T-helper 1 cell treated with Interleukin-12 subunit alpha and Interleukin-12 subunit beta and Interleukin-4 antibody, amounts not matched to agents 30 μg/mL and 1 μg/mL, for 36 hours (primary cell): ENCODE data around the gene CCDC33.

Source experiments
- H3K27ac Mint-ChIP-seq: one replicate; pipeline ENCODE4 v1.8.0; 2021; ENCODE audit warnings: mild to moderate bottlenecking, mixed read lengths
- H3K27me3 Mint-ChIP-seq: one replicate; pipeline ENCODE4 v1.8.0; 2021; ENCODE audit warnings: low read depth, mixed read lengths
- H3K36me3 Mint-ChIP-seq: one replicate; pipeline ENCODE4 v1.8.0; 2021; ENCODE audit warnings: low read depth, mixed read lengths
- H3K4me1 Mint-ChIP-seq: one replicate; pipeline ENCODE4 v1.8.0; 2021; ENCODE audit warnings: low read depth, mixed read lengths
- H3K4me3 Mint-ChIP-seq: one replicate; pipeline ENCODE4 v1.8.0; 2021; ENCODE audit warnings: mild to moderate bottlenecking, moderate library complexity, mixed read lengths
- H3K9me3 Mint-ChIP-seq: one replicate; pipeline ENCODE4 v1.8.0; 2021; ENCODE audit warnings: mixed read lengths

CCDC33 gene

DNA sequence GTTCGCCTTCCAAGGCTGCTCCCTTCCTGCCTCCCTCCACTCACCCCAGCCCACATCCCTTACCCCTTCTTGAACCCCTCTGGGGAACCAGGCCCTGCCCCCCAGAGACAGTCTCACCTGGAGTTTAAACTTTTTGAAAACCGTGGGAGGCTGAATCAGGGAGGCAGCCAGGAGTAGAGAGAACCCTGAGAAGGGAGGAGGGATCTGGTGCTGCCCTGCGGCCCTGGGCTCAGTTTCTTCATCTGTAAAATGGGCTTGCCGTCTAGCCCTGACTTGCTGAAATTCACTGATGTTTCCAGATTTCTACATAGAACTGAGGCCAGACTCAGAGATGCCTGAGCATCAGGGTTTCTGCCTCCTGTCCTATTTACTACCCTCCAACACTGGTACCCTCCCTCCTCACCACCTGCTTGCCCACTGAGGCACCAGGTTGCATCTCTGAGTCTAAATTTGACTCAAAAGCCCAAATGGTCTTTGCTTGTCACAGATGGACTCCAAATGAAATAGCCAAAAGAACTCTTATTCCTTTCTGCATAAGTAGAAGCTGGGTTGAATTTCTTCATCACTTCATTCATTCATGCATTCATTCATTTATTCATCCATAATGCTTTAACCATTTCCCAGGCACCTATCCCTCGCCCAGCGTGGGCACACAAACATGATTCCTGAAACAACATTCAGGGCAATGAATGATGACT, 21.7 kb upstream of the CCDC33 start:
- no peaks in the 10 kb centered on the region for H3K9me3 Mint-ChIP-seq
- H3K4me1 Mint-ChIP-seq: peaks cover 2% of the 10 kb centered on the region
- H3K4me3 Mint-ChIP-seq: no peak overlapping the region
- peaks cover under 1% of the 10 kb centered on the region for H3K27me3 Mint-ChIP-seq
- no peaks in the 10 kb centered on the region for H3K36me3 Mint-ChIP-seq
- H3K27ac Mint-ChIP-seq: no peak overlapping the region

DNA sequence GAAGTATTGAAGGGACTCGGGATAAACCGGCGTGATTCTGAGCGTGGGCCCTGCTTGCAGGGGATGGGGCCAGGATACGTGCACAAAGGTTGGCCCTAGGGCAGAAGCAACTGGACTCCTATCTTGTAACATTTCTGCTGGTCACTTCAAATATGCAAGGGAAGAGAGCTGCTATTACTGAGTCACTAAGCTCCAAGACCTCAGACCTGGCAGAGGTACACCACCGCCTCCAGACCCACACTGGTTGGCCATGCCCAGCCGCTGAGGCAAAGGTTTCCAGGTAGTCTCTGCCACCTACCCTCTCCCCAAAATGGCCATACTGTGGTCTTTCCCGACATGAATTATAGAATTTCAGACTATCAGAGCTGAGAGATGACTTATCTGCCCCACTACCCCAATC, 20.2 kb upstream of the CCDC33 start:
- no peaks in the 10 kb centered on the region for H3K9me3 Mint-ChIP-seq
- peaks cover 2% of the 10 kb centered on the region for H3K4me1 Mint-ChIP-seq
- H3K27ac Mint-ChIP-seq: no peak overlapping the region
- peaks cover 11% of the 10 kb centered on the region for H3K27me3 Mint-ChIP-seq
- no peaks in the 10 kb centered on the region for H3K36me3 Mint-ChIP-seq
- H3K4me3 Mint-ChIP-seq: no peak overlapping the region

- peaks cover 2% of the 10 kb centered on the region for H3K4me1 Mint-ChIP-seq
- H3K4me3 Mint-ChIP-seq: no peak overlapping the region
- H3K36me3 Mint-ChIP-seq: no peaks in the 10 kb centered on the region
- no peak overlapping the region for H3K27ac Mint-ChIP-seq
- H3K9me3 Mint-ChIP-seq: no peaks in the 10 kb centered on the region
- peaks cover 15% of the 10 kb centered on the region for H3K27me3 Mint-ChIP-seq
Observed at GRCh38 chr15:74216949-74217348, 19.2 kb upstream of the CCDC33 start.

DNA sequence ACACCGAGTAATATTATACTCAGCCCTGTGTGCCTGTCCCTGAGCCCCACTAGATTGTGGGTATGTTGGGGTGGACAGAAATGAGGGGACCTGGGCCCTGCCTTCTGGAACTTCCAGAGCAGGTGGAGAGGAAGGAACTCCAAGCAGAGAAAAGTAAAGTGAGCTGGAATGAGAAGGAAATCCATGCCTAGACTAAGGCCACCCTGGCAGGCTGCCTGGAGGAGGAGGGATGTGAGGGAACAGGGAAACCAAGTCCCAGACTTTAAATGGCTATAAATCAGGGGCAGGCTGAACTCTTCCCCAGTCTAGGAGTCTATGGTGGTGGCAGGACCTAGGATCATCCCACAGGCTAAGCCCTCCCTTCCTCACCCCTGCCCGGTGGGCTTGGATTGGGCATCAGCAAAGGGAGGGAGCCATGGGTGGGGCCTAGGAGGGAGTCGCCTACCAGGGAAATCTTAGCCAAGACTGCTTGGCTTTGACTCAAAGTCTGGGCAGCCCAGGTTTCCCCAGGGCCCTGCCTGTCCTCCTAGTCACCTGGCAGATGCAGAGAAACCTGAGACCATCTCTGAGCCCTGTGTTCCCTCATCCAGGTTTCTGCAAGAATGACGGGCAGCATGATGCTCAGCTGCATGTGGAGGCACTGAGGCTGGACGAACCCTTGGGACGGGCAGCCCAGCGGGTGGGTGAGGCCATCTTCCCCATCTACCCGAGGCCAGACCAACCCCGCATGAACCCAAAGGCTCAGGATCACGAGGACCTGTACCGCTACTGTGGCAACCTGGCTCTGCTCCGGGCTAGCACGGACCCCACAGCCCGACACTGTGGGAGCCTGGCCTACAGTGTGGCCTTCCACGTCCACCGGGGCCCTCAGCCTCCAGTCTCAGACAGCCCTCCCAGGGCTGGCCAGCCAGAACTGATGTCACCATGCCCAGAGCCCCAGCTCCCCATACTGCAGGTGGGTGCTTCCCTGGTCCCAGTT, 17.9 kb upstream of the CCDC33 start:
- no peaks in the 10 kb centered on the region for H3K9me3 Mint-ChIP-seq
- no peak overlapping the region for H3K27ac Mint-ChIP-seq
- no peaks in the 10 kb centered on the region for H3K36me3 Mint-ChIP-seq
- peaks cover 21% of the 10 kb centered on the region for H3K27me3 Mint-ChIP-seq
- H3K4me1 Mint-ChIP-seq: peaks cover 2% of the 10 kb centered on the region
- no peak overlapping the region for H3K4me3 Mint-ChIP-seq

GRCh38 chr15:74220475-74221248, 15.5 kb upstream of the CCDC33 start:
- Mint-ChIP-seq H3K36me3 (no peaks in the 10 kb centered on the region), H3K27me3 (peaks cover 35% of the 10 kb centered on the region), H3K9me3 (no peaks in the 10 kb centered on the region), H3K4me1 (no peaks in the 10 kb centered on the region), H3K27ac (no peak overlapping the region), H3K4me3 (no peak overlapping the region)

DNA sequence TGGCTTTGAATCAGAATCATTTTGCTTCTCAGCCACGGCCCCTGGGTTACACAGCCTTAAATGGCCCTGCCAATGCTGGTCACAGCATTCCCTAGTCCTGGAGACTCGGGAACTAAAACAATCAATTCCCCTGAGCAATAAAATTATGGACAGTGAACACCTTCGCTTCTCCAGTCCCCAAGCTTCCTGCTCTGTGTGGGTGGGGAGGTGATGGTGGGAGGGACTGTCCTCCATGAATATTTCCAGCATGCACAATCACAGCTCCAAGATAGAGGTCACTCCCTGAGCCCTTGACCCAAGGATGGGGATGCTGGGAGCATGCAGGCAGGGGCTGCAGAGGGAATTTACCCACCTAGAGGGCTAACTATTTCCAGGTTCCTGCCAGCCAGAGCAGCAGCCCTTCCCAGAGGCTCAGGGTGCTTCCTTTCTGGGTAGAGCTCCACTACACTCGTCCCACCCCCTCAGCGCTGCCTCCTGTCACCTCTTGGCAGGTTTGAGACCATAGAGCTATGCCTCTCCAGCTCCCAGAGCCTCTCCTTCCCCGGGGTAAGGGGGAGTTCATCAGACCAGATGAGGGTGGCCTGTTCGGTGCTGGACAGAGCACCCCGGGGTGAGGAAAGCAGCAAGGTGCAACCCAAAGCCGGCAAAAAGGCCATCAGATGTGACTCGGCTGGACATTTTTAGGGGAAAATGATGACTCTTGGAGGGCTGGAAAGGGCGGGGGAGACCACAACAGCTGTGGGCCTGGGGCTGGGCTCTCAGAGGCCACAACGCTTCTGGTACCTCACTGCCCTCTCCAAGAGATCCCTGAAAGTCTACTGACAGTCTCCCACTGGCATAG, 14.5 kb upstream of the CCDC33 start:
- no peaks in the 10 kb centered on the region for H3K4me1 Mint-ChIP-seq
- no peak overlapping the region for H3K27ac Mint-ChIP-seq
- H3K4me3 Mint-ChIP-seq: no peak overlapping the region
- H3K27me3 Mint-ChIP-seq: peaks cover 35% of the 10 kb centered on the region
- no peaks in the 10 kb centered on the region for H3K9me3 Mint-ChIP-seq
- H3K36me3 Mint-ChIP-seq: no peaks in the 10 kb centered on the region

- Mint-ChIP-seq H3K9me3 (no peaks in the 10 kb centered on the region), H3K4me3 (no peak overlapping the region), H3K27ac (no peak overlapping the region), H3K36me3 (no peaks in the 10 kb centered on the region), H3K27me3 (peaks cover 35% of the 10 kb centered on the region), H3K4me1 (no peaks in the 10 kb centered on the region)
Observed at GRCh38 chr15:74222240-74223119, 13.6 kb upstream of the CCDC33 start.

DNA sequence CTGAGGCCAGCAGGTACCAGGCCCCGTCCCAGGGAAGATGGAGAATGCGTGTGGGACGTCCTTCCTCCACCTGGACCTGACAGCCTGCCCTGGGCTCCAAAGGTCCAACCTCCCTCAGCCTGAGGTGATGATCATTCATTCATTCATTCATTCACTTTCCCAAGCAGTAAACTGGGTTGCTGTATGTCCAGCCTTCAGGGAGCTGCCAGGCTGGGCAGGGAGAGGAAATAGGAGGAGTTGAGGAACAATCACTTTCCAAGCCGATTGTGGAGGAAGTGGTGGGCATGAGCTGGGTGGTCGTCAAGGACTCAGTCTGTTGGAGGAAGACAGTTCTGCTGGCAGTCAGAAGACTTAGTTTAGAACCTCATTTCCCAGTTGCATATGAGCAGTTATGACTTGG, 10.2 kb upstream of the CCDC33 start:
- Mint-ChIP-seq H3K27ac (no peak overlapping the region), H3K9me3 (no peaks in the 10 kb centered on the region), H3K4me3 (no peak overlapping the region), H3K4me1 (no peaks in the 10 kb centered on the region), H3K36me3 (no peaks in the 10 kb centered on the region), H3K27me3 (peaks cover 23% of the 10 kb centered on the region)

- H3K4me3 Mint-ChIP-seq: no peak overlapping the region
- no peaks in the 10 kb centered on the region for H3K36me3 Mint-ChIP-seq
- H3K9me3 Mint-ChIP-seq: no peaks in the 10 kb centered on the region
- peaks cover 20% of the 10 kb centered on the region for H3K27me3 Mint-ChIP-seq
- H3K27ac Mint-ChIP-seq: no peak overlapping the region
- H3K4me1 Mint-ChIP-seq: no peaks in the 10 kb centered on the region
Observed at GRCh38 chr15:74226761-74227540, 9.2 kb upstream of the CCDC33 start.

GRCh38 chr15:74227968-74228722, 8.0 kb upstream of the CCDC33 start:
- Mint-ChIP-seq H3K27me3 (peaks cover 14% of the 10 kb centered on the region), H3K36me3 (no peaks in the 10 kb centered on the region), H3K27ac (no peak overlapping the region), H3K9me3 (no peaks in the 10 kb centered on the region), H3K4me1 (no peaks in the 10 kb centered on the region), H3K4me3 (no peak overlapping the region)

- H3K4me1 Mint-ChIP-seq: no peaks in the 10 kb centered on the region
- H3K36me3 Mint-ChIP-seq: no peaks in the 10 kb centered on the region
- H3K27ac Mint-ChIP-seq: no peak overlapping the region
- H3K4me3 Mint-ChIP-seq: no peak overlapping the region
- no peaks in the 10 kb centered on the region for H3K9me3 Mint-ChIP-seq
- H3K27me3 Mint-ChIP-seq: peaks cover 9% of the 10 kb centered on the region
Observed at GRCh38 chr15:74228723-74229081, 7.4 kb upstream of the CCDC33 start.

GRCh38 chr15:74229686-74230085, 6.4 kb upstream of the CCDC33 start:
- H3K36me3 Mint-ChIP-seq: no peaks in the 10 kb centered on the region
- H3K9me3 Mint-ChIP-seq: no peaks in the 10 kb centered on the region
- peaks cover 1% of the 10 kb centered on the region for H3K27me3 Mint-ChIP-seq
- no peaks in the 10 kb centered on the region for H3K4me1 Mint-ChIP-seq
- H3K27ac Mint-ChIP-seq: no peak overlapping the region
- no peak overlapping the region for H3K4me3 Mint-ChIP-seq
